HG03378 (cell line): ENCODE data around the gene TBC1D2B.

Source experiments
- ATAC-seq: cut with Tn5 transposase; IDR thresholded peaks from one replicate; pipeline ENCODE4 v1.9.1; 2021; ENCODE audit warnings: mild to moderate bottlenecking, moderate library complexity; ENCODE audit not compliant: unreplicated experiment

Gene TBC1D2B

GRCh38 chr15:78057803-78058202 lies 19.7 kb downstream of the TBC1D2B start:
- no peak for ATAC-seq

DNA sequence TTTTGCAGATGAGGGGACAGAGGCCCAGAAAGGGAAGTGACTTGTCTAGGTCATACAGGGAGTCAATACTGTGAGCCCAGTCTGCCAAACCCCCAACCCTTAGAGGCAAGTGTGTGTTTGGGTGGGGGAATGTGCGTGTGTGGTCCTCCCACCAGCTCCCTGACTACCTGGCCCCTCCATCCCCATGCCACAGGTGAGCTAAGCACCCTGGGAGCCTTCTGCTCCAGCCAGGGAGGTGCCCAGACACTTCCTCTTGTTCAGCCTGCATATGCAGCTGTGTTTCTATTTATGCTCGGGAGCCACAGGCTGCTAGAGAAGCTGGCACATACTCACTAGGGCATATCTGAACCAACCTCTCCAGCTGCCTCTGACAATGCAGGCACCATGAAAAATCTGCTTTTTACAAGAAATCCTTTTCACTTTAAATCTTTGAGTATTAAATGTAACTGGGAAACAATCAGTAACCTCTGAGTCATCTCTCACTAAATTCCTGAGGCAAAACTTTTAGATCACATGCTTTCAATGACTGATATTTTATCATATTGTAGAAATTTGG lies 20.7 kb downstream of the TBC1D2B start:
- no peak for ATAC-seq

GRCh38 chr15:78055919-78056713 lies 21.4 kb downstream of the TBC1D2B start:
- no peak for ATAC-seq

GRCh38 chr15:78054966-78055365 lies 22.5 kb downstream of the TBC1D2B start:
- ATAC-seq = no peak

- ATAC-seq = no peak
These were observed 23.0 kb downstream of the TBC1D2B start for GRCh38 chr15:78054518-78054917.

GRCh38 chr15:78052545-78052944 lies 25.0 kb downstream of the TBC1D2B start:
- ATAC-seq = no peak

DNA sequence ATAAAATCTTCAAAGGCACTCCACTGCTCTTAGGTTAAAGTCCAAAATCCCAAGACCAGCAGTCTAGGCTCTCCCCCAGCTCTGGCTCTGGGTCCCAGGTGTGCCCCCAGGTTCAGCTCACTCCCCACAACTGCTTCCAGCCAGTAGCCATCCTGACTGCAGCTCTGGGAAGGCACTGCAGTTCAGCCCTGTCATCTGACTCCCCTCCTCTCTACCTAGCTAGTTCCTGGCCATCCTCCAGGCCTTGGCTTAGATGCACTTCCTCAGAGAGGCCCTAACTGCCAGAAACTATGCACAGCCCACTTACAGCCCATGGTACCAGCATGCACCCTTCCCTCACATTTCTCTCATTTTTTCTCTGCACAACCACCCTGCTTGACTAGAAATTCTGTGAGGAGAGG lies 25.5 kb downstream of the TBC1D2B start:
- ATAC-seq = no peak

GRCh38 chr15:78051596-78051995 lies 25.9 kb downstream of the TBC1D2B start:
- ATAC-seq = no peak

DNA sequence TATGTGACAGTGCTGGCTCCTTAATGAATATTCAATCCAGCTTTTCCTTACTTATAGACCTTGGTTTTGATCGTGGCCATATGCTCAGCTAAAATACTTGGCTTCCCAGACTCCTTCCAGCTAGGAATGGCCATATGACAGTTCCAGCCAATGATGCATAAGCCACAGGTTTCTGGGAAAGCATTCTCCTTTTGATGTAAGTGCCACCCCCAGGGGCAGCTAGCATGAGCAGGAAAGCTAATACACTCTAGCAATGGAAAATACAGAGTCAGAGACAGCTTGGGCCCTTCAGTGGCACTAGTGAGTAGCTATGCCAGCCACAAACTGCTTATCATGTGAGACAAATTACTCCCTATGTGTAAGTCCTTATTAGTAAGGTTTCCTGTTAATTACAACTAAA lies 26.7 kb downstream of the TBC1D2B start:
- ATAC-seq = no peak

DNA sequence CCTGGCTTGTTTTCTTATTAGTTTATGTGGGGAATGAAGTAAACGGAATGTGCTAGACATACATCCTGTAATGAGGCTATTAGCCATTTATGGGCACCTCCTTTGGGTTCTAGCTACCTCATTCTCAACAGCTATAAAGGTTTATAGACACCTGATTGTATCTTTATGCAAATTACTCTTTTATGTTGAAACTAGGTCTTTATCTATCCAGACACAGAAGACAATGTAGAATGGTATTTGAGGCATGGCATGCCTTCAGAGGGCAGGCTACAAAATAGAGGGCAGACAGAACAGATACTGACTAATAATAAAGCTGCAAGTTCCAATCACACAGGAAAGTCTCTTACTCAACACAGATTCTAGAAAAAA lies 27.1 kb downstream of the TBC1D2B start:
- ATAC-seq = peak; percentile 5

DNA sequence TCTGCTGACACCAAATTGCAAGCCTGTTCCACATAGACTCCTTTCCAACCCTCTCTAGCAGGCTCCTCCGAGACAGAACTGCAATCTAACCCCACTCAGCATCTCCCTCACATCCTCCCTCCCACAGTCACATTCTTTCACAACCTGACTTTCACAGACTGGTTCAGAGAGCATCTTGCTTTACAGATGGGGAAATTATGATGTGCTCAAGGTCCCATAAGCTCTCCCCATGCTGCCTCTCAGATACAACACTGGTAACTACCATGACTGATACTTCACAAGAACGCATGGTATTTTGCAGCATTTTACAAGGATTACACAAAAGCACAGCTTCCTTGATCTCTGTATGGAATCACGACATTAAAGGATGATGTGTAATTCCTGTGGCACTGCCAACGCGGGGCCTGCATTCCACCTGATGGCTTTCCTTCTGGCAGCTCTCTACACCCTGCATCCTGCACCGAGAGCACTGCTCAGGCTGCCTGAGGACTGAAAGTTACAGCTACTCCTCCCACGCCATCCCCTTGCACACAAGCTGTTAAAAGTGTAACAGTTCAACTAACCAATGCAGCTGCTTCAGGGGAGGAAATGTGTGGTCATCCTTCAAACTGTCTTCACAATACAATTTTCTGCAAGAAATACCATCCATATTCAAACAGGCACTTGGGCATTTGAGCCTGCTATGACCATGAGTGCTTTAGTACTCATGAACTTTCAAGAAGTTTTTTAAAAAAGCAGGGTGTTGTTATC lies 27.6 kb downstream of the TBC1D2B start:
- ATAC-seq = peak; percentile 57

- ATAC-seq = no peak
These were observed 28.9 kb downstream of the TBC1D2B start for GRCh38 chr15:78048628-78048920.

DNA sequence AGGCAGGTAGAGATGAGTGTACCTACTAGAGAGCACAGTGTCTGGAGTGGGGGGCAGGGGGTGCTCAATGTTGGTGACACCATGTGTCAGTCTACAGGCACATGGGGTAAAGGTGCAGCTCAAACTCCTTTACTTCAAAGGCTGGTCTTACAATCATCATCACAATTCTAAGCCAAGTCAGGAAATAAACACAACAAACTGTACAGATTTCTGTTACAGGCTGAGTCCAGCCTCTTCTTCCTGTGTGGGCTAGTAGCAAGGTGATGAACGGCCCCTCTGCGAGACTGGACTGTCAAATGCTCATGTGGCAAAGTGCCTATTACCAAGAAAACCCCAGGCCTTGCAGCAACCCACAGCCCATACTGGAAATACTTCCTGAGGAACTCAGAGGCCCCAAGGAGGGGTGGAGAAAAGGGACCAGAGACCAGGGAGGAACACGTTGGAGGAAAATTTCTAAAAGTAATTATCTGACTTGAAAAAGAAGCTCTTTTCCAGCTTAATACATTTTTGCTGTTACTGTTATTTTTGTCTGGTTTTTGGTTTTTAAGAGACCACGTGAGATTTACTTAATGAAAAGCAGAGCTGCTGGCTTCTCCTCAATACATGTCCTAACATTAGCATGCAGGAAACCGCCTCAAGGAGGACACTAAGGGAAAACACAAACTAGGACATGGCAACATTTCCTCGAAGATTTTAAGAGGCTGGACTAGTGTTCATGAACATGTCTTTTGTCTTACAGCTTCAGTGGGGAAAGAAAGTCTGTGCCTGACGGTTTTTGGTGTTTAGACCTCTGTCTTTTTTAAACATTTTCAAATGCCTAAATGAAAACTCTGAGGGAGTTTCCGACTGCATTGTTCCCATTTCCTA lies 29.5 kb downstream of the TBC1D2B start:
- ATAC-seq = no peak

DNA sequence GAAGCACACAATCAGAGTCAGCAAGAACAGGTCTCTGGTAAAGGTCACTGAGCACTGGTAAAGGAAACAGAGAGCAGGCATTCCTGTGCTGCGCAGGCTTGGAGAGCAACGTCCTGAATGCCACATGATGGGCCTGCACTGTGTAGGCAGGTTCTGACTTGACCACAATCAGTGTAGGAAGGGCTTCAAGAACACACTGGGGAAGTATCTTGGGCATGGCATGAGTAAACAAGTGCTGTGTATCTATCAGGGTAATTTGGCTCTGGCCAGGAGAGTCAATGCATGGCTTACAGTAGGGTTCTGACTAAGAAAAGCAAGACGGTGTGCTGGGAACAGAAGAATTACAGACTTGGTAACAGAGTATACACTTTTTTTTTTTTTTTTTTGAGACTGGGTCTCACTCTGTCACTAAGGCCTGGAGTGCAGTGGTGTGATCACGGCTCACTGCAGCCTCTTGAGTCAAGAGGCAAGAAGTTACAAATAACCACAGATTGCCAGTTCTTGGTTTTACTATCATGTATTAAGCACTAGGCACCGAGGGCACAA lies 30.6 kb downstream of the TBC1D2B start:
- ATAC-seq = no peak

DNA sequence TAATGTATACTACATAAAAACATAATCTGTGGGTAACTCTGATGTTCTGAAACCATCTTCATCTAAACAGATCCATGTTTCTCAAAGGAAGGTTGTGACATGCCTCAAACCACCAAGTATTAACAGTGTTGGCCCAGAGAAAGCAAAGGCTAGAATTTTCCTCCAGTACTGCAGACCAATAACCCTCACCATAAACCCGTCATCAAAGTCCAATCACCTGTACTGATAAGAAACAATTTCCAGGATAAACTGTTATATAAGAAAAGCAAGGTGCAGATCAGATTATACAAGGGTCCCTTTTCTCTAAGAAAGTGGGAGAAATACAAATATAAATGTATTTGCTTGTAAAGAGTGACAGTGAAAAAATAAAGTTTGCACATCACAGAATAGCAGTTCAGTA lies 32.3 kb downstream of the TBC1D2B start:
- no peak for ATAC-seq

GRCh38 chr15:78044407-78045155 lies 32.9 kb downstream of the TBC1D2B start:
- no peak for ATAC-seq

DNA sequence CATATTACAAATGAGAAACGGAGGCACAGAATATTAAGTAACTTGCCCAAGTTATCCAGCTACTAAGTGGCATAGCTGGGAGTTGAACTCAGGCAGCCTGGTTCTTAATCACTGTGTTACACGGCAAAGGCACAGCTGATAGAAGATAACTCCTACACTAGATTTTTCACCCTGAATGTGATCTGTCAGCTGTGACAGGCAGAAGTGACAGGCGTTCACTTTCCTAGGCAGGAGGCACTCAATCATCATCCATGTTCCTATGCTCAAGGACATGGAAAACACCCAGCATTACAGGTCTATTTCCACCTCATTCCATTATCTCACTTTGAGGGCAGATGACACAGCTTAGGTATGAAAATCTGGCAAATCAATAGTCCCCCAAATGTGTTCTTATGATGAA lies 35.6 kb downstream of the TBC1D2B start:
- no peak for ATAC-seq

DNA sequence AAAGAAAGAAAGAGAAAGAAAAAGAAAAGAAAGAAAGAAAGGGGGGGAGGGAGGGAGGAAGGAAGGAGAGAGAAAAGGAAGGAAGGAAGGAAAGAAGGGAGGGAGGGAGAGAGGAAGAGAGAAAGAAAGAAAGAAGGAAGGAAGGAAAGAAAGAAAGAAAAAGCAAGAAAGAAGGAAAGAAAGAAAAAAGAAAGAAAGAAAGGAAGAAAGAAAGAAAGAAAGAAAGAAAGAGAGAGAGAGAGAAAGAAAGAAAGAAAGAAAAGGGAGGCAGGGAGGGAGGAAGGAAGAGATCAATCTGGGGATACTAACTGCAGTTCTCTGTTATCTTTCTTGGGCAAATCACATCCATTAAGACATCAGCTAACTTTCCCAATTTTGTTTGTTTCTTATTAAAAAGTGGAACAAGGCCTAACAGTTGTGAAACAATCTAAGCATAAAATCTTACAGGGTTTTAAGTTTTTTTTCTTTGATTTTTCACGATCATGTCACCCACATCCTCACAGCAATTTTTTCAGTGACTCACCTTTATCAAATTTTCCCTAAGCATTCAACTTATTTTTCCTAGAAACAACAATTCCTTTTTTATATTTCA lies 36.8 kb downstream of the TBC1D2B start:
- ATAC-seq = no peak

- no peak for ATAC-seq
These were observed 38.8 kb downstream of the TBC1D2B start for GRCh38 chr15:78038585-78039247.
